Thyroid gland (tissue), 4 donors: ENCODE results near the gene FTL.

Source experiments
- POLR2A ChIP-seq, 2 donors: fragments of 450-650 bp; IDR thresholded peaks; one replicate each; pipeline ENCODE4 v1.6.1; 2017; ENCODE audit warnings: antibody characterized with exemption in 2 of 2, mild to moderate bottlenecking in 2 of 2, moderate library complexity in 1 of 2
- TF ChIP-seq, protein P1 (sequence below), 6 experiments: fragments of 200-600 bp in 3 of 6; fragments of 450-650 bp in 3 of 6; sonication (generic) in 3 of 6; IDR thresholded peaks; one replicate each; pipeline ENCODE4 v1.5.1; 2016 to 2019; ENCODE audit warnings: antibody characterized with exemption in 6 of 6, mild to moderate bottlenecking in 2 of 6, inconsistent platforms in 1 of 6, moderate library complexity in 1 of 6

DNA sequence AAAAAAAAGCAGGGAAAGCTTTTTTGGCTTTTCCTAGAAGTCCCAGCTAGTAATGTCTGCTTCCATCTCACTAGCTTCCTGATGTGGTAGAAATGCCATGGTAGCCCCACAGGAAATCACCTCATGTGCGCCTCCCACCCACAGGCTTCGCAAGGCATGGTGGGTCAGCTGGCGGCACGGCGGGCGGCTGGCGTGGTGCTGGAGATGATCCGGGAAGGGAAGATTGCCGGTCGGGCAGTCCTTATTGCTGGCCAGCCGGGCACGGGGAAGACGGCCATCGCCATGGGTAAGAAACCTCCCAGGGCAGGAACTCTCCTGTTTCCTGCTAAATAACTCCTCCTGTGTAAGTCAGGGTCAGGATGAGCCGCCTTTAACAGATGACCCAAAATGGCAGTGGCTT is 39.0 kb downstream of the FTL start:
- TF ChIP-seq, protein P1, sequence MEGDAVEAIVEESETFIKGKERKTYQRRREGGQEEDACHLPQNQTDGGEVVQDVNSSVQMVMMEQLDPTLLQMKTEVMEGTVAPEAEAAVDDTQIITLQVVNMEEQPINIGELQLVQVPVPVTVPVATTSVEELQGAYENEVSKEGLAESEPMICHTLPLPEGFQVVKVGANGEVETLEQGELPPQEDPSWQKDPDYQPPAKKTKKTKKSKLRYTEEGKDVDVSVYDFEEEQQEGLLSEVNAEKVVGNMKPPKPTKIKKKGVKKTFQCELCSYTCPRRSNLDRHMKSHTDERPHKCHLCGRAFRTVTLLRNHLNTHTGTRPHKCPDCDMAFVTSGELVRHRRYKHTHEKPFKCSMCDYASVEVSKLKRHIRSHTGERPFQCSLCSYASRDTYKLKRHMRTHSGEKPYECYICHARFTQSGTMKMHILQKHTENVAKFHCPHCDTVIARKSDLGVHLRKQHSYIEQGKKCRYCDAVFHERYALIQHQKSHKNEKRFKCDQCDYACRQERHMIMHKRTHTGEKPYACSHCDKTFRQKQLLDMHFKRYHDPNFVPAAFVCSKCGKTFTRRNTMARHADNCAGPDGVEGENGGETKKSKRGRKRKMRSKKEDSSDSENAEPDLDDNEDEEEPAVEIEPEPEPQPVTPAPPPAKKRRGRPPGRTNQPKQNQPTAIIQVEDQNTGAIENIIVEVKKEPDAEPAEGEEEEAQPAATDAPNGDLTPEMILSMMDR (IDR thresholded peaks at IDR 0.05): no peak
- TF ChIP-seq POLR2A (IDR thresholded peaks at IDR 0.05): no peak
